ENCODE results near the gene TANGO6.

Gene TANGO6

DNA sequence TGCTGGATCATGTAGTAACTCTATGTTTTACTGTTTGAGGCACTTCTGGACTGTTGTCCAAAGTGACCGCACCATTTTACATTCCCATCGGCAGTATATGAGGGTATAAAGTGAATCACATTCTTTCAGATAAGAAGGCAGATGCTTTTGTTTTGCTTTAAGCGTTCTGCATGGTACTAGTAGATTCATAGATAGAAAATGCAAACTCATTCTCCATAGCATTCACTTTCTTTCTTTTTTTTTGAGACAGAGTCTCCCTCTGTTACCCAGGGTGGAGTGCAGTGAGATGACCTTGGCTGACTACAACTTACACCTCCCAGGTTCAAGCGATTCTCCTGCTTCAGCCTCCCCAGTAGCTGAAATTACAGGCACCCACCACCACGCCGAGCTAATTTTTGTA is 40.4 kb downstream of the TANGO6 start:
- Histone ChIP-seq H3K4me3 (no peak overlapping the region), H3K4me2 (no peak overlapping the region), H4K20me1 (no peaks in the 10 kb centered on the region), H3K9ac (no peak overlapping the region), H3K4me1 (no peaks in the 10 kb centered on the region; a peak in 1 of 20 replicates), H3K9me3 (replicated peaks in 1 of 11) (no peaks in the 10 kb centered on the region), H3K36me3 (peaks cover 34 to 77% (median 42%) of the 10 kb centered on the region in 11 experiments), H3K27me3 (no peaks in the 10 kb centered on the region), H3K27ac (no peak overlapping the region)
- no peak for TF ChIP-seq Cebpa-rat (IDR thresholded peaks at IDR 0.05)

DNA sequence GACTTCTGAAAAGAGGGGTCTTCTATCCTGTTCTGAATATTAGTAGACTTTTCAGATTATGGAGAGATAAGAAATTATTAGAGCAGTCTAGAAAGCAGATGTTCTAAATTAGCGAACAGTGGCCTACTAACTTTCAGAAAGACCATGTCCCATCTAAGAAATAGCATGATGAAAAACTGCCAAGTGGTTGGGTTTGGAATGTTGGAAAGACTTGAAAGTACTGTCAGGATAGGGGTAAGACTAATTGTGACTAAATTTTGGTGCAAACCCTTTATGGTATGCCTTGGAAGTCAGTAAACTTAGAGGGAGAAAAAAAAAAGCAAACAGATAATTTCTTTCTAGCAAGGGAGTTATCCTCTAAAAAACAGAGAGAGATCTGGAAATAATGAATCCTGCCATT is 41.1 kb downstream of the TANGO6 start:
- Histone ChIP-seq H4K20me1 (no peaks in the 10 kb centered on the region), H3K4me1 (no peaks in the 10 kb centered on the region; a peak in 1 of 20 replicates), H3K9ac (no peak overlapping the region), H3K27ac (no peak overlapping the region), H3K4me3 (no peak overlapping the region), H3K27me3 (no peaks in the 10 kb centered on the region), H3K9me3 (replicated peaks in 1 of 11) (no peaks in the 10 kb centered on the region), H3K4me2 (no peak overlapping the region), H3K36me3 (peaks cover 27 to 69% (median 35%) of the 10 kb centered on the region in 11 experiments; a peak in 21 of 22 replicates)
- TF ChIP-seq Cebpa-rat (IDR thresholded peaks at IDR 0.05): no peak

DNA sequence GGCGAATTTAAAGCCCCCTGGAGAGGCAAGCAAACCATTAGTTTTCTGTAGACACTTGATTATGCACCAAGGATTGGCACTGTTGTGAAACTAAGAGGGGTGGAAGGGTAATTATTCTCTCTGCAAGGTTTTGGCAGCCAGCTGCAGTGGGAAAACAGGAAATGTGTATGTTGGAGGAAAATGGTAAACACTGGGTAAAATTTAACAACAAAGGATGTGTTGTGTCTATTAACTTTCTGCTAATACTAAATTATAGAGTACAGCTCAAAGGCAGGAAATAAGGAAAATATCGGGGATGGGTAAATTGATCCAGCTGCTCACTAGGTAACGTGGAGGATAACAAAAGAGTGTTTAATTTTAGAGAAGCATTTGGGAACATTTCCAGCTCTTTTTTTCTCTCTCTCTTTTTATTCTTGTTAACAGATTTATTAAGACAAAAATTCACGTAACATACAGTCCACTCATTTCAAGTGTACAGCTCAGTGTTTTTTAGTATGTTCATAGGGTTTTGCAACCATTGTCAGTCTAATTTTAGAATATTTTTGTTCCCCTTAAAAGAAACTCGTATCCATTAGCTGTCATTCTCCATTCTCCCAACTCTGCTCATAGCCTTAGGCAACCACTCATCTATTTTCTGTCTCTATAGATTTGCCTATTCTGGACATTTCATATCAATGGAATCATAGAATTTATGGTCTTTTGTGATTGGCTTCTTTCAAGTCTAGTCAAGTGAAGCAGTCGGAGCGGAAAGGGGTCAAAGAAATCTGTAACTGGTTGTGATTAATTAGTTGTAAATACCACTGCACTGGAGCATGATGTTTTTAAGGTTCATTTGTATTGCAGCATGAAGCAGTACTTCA is 41.8 kb downstream of the TANGO6 start:
- Histone ChIP-seq H3K9me3 (replicated peaks in 1 of 11) (no peaks in the 10 kb centered on the region), H3K4me3 (no peak overlapping the region), H4K20me1 (no peaks in the 10 kb centered on the region), H3K27me3 (no peaks in the 10 kb centered on the region), H3K4me1 (no peaks in the 10 kb centered on the region; a peak in 1 of 20 replicates), H3K36me3 (peaks cover 23 to 63% (median 31%) of the 10 kb centered on the region in 11 experiments; a peak in 21 of 22 replicates), H3K4me2 (no peak overlapping the region), H3K9ac (no peak overlapping the region), H3K27ac (no peak overlapping the region)
- no peak for TF ChIP-seq Cebpa-rat (IDR thresholded peaks at IDR 0.05)

DNA sequence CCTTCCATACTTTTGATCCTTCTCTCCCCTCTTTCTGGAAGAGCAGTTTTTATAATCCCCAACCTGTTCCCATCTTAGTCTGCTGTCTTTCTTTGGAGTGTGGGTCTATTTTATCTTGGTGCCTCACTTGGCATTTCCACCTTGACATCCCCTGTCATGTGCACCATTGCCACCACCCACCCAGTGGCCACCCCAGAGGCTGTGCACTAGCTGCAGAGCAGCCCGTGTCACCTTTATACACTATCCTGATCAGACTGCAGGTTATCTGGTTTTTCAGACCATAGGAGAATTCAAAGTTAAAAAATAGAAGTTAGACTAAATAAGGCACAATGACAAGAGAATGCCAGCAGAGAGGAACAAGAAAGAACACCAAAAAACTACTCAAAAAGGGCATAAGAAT is 43.8 kb downstream of the TANGO6 start:
- H3K9me3 ChIP-seq (replicated peaks in 1 of 11): no peaks in the 10 kb centered on the region
- TF ChIP-seq Cebpa-rat (IDR thresholded peaks at IDR 0.05): no peak
- no peaks in the 10 kb centered on the region for H4K20me1 ChIP-seq
- H3K4me1 ChIP-seq: peaks cover 0 to 3% (median 0%) of the 10 kb centered on the region in 10 experiments; a peak in 3 of 20 replicates
- no peak overlapping the region for H3K27ac ChIP-seq
- no peak overlapping the region for H3K4me3 ChIP-seq
- no peaks in the 10 kb centered on the region for H3K27me3 ChIP-seq
- H3K4me2 ChIP-seq: no peak overlapping the region
- H3K36me3 ChIP-seq: peaks cover 9 to 49% (median 16%) of the 10 kb centered on the region in 11 experiments; a peak in 15 of 22 replicates
- no peak overlapping the region for H3K9ac ChIP-seq

DNA sequence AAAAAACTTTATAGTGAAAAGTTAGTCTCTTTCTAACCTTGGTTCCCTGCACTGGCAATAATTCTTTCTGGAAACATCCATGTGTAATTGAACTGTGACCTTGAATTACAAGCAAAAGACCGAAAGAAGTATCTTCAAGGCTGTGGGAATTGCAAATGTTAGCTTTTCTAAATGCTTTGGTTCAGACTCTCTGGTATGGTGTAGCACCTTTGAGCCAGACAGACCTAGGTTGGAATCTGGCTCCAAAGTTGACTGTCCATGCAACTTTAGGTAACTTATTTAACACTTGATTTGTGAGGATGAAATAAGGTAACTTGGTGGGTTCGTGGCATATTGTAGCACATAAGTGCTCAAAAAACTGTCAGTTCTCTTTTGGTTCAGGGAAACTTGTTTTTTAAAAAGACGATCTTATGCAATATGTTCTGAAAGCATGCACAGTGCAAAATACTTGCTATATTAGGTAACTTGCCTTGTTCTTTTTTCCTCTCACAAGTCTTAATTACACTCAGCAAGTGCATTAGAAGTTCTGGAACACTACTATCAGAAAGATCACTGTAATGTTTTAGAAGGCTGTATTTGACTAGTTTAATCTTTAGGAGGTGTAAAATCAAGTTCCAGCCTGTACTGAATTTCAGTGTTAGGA is 46.3 kb downstream of the TANGO6 start:
- Histone ChIP-seq H3K27me3 (no peaks in the 10 kb centered on the region), H3K4me2 (no peak overlapping the region), H4K20me1 (no peaks in the 10 kb centered on the region), H3K9ac (no peak overlapping the region), H3K36me3 (peaks cover 0 to 36% (median 4%) of the 10 kb centered on the region in 11 experiments; a peak in 8 of 22 replicates), H3K4me3 (no peak overlapping the region), H3K9me3 (replicated peaks in 1 of 11) (no peaks in the 10 kb centered on the region), H3K4me1 (peaks cover 0 to 5% (median 0%) of the 10 kb centered on the region in 10 experiments; a peak in 3 of 20 replicates), H3K27ac (no peak overlapping the region)
- TF ChIP-seq Cebpa-rat (IDR thresholded peaks at IDR 0.05): no peak

DNA sequence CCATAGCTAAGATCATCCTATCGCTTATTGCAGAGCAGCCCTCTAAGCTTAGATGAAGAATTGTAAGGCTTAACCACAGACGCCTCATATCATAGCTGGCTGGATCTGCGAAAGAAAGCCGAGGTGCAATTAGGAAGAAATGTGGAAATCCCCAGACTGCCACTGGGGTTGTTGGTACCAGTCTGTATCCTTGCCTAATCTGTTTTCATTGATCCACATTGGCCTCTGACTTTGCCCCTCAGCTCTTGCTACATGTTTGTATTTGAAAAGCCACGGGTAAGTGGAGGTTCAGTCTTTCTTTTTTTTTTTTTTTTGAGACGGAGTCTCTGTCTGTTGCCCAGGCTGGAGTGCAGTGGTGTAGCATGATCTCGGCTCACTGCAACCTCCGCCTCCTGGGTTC is 48.9 kb downstream of the TANGO6 start:
- Histone ChIP-seq H3K27me3 (no peaks in the 10 kb centered on the region), H3K36me3 (peaks cover 0 to 21% (median 0%) of the 10 kb centered on the region in 11 experiments; a peak in 4 of 22 replicates), H3K9me3 (replicated peaks in 1 of 11) (no peaks in the 10 kb centered on the region), H3K9ac (no peak overlapping the region), H3K4me3 (no peak overlapping the region), H3K27ac (no peak overlapping the region), H4K20me1 (no peaks in the 10 kb centered on the region), H3K4me2 (no peak overlapping the region), H3K4me1 (peaks cover 0 to 5% (median 0%) of the 10 kb centered on the region in 10 experiments; a peak in 2 of 20 replicates)
- no peak for TF ChIP-seq Cebpa-rat (IDR thresholded peaks at IDR 0.05)

DNA sequence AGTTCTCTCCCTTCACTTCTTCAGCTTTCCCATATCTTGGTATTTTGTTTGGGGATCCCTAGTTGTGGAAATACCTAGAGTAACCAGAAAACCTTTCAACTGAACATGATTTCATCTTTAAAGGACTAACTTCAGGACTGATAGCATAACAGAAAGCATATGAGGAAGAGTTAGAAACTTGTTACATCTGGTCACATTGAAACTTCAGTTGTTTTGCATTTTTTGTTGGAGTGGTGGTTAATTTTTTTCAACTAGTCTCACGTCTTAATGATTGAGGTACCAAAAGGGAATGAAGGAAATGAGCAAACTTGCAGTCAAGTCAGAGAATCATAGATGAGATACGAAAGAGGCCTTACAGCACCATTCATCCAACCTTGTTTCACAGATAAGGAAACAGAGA is 49.6 kb downstream of the TANGO6 start:
- H3K27ac ChIP-seq: no peak overlapping the region
- H3K4me3 ChIP-seq: no peak overlapping the region
- H3K36me3 ChIP-seq: peaks cover 0 to 16% (median 0%) of the 10 kb centered on the region in 11 experiments; a peak in 4 of 22 replicates
- no peak overlapping the region for H3K4me2 ChIP-seq
- H3K9me3 ChIP-seq (replicated peaks in 1 of 11): no peaks in the 10 kb centered on the region
- peaks cover 0 to 5% (median 0%) of the 10 kb centered on the region in 10 experiments; a peak in 2 of 20 replicates for H3K4me1 ChIP-seq
- no peak for TF ChIP-seq Cebpa-rat (IDR thresholded peaks at IDR 0.05)
- H3K9ac ChIP-seq: no peak overlapping the region
- no peaks in the 10 kb centered on the region for H3K27me3 ChIP-seq
- H4K20me1 ChIP-seq: no peaks in the 10 kb centered on the region

DNA sequence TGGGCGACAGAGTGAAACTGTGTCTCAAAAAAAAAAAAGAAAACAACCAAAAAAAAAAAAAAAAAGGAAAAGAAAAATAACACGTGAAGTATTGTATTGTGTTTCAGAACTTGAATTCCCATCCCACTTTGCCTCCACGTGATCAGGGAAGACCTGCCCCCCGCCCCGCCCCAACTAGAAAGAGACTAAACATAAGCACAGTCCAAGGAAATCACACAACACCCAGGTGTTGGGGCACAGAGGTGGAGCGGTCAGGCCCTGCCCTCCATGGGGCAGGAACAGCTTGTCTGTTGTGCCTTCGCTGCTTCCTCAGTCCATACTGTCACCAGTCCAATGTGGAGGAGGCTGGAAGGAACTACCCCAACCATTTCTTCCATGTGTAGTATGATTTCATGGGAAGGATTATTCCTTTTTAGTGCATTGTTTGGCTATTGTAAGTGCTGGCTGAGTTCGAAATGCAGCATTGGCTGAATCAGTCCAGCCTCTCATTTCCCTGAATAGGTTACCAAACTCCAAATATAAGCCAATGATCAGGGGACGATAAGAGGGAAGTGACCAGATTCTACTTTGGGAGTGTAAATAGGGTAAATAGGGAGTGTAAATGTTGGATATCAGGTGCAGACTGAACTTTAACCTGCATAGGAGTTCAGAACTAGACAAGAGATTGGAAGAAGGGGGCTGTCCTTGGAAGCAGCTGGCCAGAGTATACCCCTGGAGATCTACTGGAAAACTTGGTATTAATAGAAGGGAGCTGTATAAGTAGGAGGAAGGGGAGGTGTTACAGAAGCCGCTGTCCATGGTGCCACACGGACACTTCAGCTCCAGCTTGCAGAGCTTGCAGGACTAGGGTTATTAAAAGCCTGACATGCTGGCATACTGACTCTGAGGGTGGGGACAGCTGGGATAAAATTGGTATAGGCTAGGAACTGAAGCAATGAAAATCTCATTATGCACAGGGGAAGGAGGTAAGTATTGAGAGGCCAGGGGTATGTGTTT is 50.7 kb downstream of the TANGO6 start:
- H3K36me3 ChIP-seq: peaks cover 0 to 18% (median 0%) of the 10 kb centered on the region in 11 experiments; a peak in 5 of 22 replicates
- no peak overlapping the region for H3K27ac ChIP-seq
- no peaks in the 10 kb centered on the region for H4K20me1 ChIP-seq
- H3K4me3 ChIP-seq: no peak overlapping the region
- no peaks in the 10 kb centered on the region for H3K9me3 ChIP-seq (replicated peaks in 1 of 11)
- no peak overlapping the region for H3K4me2 ChIP-seq
- H3K9ac ChIP-seq: no peak overlapping the region
- H3K27me3 ChIP-seq: no peaks in the 10 kb centered on the region
- peaks cover 0 to 5% (median 0%) of the 10 kb centered on the region in 10 experiments; a peak in 2 of 20 replicates for H3K4me1 ChIP-seq
- TF ChIP-seq Cebpa-rat (IDR thresholded peaks at IDR 0.05): no peak
